IMR-90 (cell line): ENCODE measurements around the gene MUC6.

Experiments used
- CEBPB ChIP-seq: IDR thresholded peaks from 2 replicates; pipeline ENCODE4 v1.6.1; 2012; ENCODE audit warnings: low read depth, low read length, improper control_type of control experiment
- CHD1 ChIP-seq: IDR thresholded peaks from 2 replicates; pipeline ENCODE4 v1.6.1; 2012; ENCODE audit warnings: low read depth, low read length, improper control_type of control experiment
- ELK1 ChIP-seq: fragments of 150-350 bp; IDR thresholded peaks from 2 replicates; pipeline ENCODE4 v1.6.1; 2016; ENCODE audit warnings: low read depth, mild to moderate bottlenecking, low read length, moderate library complexity, borderline replicate concordance
- FOS ChIP-seq: fragments of 150-350 bp; IDR thresholded peaks from 2 replicates; pipeline ENCODE4 v1.6.1; 2016; ENCODE audit warnings: low read depth, low read length
- MAFK ChIP-seq: IDR thresholded peaks from 2 replicates; pipeline ENCODE4 v1.6.1; 2012; ENCODE audit warnings: low read depth, low read length, improper control_type of control experiment
- MAZ ChIP-seq: IDR thresholded peaks from 2 replicates; pipeline ENCODE4 v1.6.1; 2012; ENCODE audit warnings: low read depth, mild to moderate bottlenecking, low read length, improper control_type of control experiment, moderate library complexity, borderline replicate concordance
- MXI1 ChIP-seq: IDR thresholded peaks from 2 replicates; pipeline ENCODE4 v1.6.1; 2012; ENCODE audit warnings: low read depth, mild to moderate bottlenecking, low read length, moderate library complexity, borderline replicate concordance
- NFE2L2 ChIP-seq: fragments of 150-350 bp; IDR thresholded peaks from 2 replicates; pipeline ENCODE4 v1.6.1; 2016; ENCODE audit warnings: low read depth, mild to moderate bottlenecking, low read length
- POLR2A ChIP-seq: IDR thresholded peaks from 2 replicates; pipeline ENCODE4 v1.6.1; 2012; ENCODE audit warnings: mild to moderate bottlenecking, low read depth, low read length
- RAD21 ChIP-seq: IDR thresholded peaks from 2 replicates; pipeline ENCODE4 v1.6.1; 2012; ENCODE audit warnings: low read length, improper control_type of control experiment
- RFX5 ChIP-seq: IDR thresholded peaks from 2 replicates; pipeline ENCODE4 v1.8.0; 2012; ENCODE audit warnings: low read depth, mild to moderate bottlenecking, low read length, moderate library complexity
- SMC3 ChIP-seq: fragments of 150-350 bp; IDR thresholded peaks from 2 replicates; pipeline ENCODE4 v1.6.1; 2016; ENCODE audit warnings: low read depth, mild to moderate bottlenecking, antibody characterized with exemption, low read length, moderate library complexity
- TF ChIP-seq, protein P1 (sequence below): conservative IDR thresholded peaks from 2 replicates; pipeline ENCODE4 v1.5.1; 2012; ENCODE audit warnings: mild to moderate bottlenecking, low read depth, low read length, improper control_type of control experiment
- TF ChIP-seq, protein P2 (sequence below): fragments of 150-350 bp; IDR thresholded peaks from 2 replicates; pipeline ENCODE4 v1.6.1; 2017; ENCODE audit warnings: mild to moderate bottlenecking, antibody characterized with exemption, low read length, low read depth

DNA sequence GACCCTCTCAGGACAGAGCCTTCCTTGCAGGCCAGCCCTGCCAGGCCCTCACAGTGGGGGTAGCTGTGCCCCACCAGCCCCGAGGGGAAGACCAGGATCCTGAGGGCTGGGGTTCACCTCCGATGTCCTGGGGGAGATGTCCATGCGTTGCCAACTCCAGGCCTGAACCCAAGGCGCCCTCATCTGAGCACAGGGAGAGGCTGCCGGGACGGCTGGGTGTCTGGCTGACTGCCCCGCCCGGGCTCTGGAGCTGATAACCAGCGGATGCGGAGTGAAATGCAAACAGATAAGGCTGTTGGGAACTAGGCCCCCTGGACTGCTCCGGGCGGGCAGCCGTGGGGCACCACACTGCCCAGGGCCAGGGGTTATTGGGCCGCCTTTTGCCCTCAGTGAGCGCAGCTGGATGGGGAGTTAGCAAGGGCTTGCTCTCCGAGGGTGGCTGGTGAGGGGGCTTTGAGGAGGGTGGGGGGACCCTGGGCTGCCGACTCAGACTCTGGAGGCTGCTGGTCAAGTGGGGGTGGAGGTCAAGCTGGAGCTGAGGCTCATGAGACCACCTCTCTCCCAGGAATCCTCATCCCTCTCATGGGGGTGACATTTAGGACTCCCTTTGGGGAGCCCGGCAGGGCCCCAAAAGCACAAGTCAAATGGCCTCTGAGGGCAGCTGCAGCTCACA, 5.6 kb upstream of the MUC6 start:
- TF ChIP-seq, protein P1, sequence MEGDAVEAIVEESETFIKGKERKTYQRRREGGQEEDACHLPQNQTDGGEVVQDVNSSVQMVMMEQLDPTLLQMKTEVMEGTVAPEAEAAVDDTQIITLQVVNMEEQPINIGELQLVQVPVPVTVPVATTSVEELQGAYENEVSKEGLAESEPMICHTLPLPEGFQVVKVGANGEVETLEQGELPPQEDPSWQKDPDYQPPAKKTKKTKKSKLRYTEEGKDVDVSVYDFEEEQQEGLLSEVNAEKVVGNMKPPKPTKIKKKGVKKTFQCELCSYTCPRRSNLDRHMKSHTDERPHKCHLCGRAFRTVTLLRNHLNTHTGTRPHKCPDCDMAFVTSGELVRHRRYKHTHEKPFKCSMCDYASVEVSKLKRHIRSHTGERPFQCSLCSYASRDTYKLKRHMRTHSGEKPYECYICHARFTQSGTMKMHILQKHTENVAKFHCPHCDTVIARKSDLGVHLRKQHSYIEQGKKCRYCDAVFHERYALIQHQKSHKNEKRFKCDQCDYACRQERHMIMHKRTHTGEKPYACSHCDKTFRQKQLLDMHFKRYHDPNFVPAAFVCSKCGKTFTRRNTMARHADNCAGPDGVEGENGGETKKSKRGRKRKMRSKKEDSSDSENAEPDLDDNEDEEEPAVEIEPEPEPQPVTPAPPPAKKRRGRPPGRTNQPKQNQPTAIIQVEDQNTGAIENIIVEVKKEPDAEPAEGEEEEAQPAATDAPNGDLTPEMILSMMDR: no peak
- no peak for TF ChIP-seq SMC3
- TF ChIP-seq MXI1: no peak
- TF ChIP-seq ELK1: no peak
- no peak for TF ChIP-seq CHD1
- TF ChIP-seq RAD21: no peak
- no peak for TF ChIP-seq POLR2A
- no peak for TF ChIP-seq MAZ
- TF ChIP-seq, protein P2, sequence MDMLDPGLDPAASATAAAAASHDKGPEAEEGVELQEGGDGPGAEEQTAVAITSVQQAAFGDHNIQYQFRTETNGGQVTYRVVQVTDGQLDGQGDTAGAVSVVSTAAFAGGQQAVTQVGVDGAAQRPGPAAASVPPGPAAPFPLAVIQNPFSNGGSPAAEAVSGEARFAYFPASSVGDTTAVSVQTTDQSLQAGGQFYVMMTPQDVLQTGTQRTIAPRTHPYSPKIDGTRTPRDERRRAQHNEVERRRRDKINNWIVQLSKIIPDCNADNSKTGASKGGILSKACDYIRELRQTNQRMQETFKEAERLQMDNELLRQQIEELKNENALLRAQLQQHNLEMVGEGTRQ: no peak
- no peak for TF ChIP-seq FOS
- no peak for TF ChIP-seq MAFK
- no peak for TF ChIP-seq NFE2L2
- no peak for TF ChIP-seq RFX5
- TF ChIP-seq CEBPB: no peak
